Esophagus muscularis mucosa (tissue), 4 donors: ENCODE data around the gene TSHB. TPM values are rescaled to one million over a fixed set of nuclear protein-coding genes. Genes with fewer than 3 reads are reported as not detected.
A peak's percentile ranks its signal among the peaks of the same experiment; 100 is the strongest.

ENCODE experiments used
- DNase-seq: peaks from one replicate; pipeline ENCODE4 v3.0.0-alpha.2; 2017; ENCODE audit errors: extremely low spot score
- H3K27ac ChIP-seq, 4 donors: fragments of 200-600 bp; sonication (generic); replicated peaks in 1 of 4; 1 replicate in 3 of 4; 2 replicates in 1 of 4; pipeline ENCODE4 v1.5.1; 2016 to 2019; ENCODE audit warnings: mild to moderate bottlenecking in 1 of 4
- H3K27me3 ChIP-seq, 4 donors: fragments of 200-600 bp; sonication (generic); one replicate each; pipeline versions ENCODE4 v1.5.1 to v1.6.0; 2016 to 2019
- H3K36me3 ChIP-seq, 4 donors: fragments of 200-600 bp; sonication (generic); one replicate each; pipeline ENCODE4 v1.5.1; 2016 to 2019
- H3K4me1 ChIP-seq, 4 donors: fragments of 200-600 bp; sonication (generic); one replicate each; pipeline ENCODE4 v1.5.1; 2016 to 2019
- H3K4me3 ChIP-seq, 4 donors: fragments of 200-600 bp; sonication (generic); 1 replicate in 2 of 4; 2 replicates in 2 of 4; pipeline ENCODE4 v1.5.1; 2016 to 2019; ENCODE audit warnings: mild to moderate bottlenecking in 4 of 4, moderate library complexity in 1 of 4
- H3K9me3 ChIP-seq, 4 donors: fragments of 200-600 bp; sonication (generic); 1 replicate in 3 of 4; 2 replicates in 1 of 4; pipeline ENCODE4 v1.5.1; 2016 to 2019
- CTCF ChIP-seq, 3 experiments: fragments of 200-600 bp in 2 of 3; fragments of 450-650 bp in 1 of 3; sonication (generic) in 2 of 3; IDR thresholded peaks; one replicate each; pipeline ENCODE4 v1.5.1; 2017 to 2019; ENCODE audit warnings: antibody characterized with exemption in 3 of 3, mild to moderate bottlenecking in 2 of 3, moderate library complexity in 1 of 3
- EP300 ChIP-seq: sonication (generic); formaldehyde crosslinking; IDR thresholded peaks from one replicate; pipeline ENCODE4 v1.6.1; 2017; ENCODE audit warnings: antibody characterized with exemption
- POLR2A ChIP-seq: fragments of 450-650 bp; IDR thresholded peaks from one replicate; pipeline ENCODE4 v1.6.1; 2017; ENCODE audit warnings: antibody characterized with exemption, moderate library complexity, mild to moderate bottlenecking, low read depth
- POLR2AphosphoS5 ChIP-seq, 2 donors: sonication (generic); formaldehyde crosslinking; IDR thresholded peaks; one replicate each; pipeline ENCODE4 v1.6.1; 2017; ENCODE audit warnings: antibody characterized with exemption in 2 of 2
- WGBS: methylation state at CpG from one replicate; pipeline ENCODE4 v1.1.5; 2018; 5-methylcytosine and 5-hydroxymethylcytosine counted together
- intact Hi-C: fragments of 100-400 bp; cut with DNase I; formaldehyde crosslinking; loops from one replicate; pipeline ENCODE4 v1.15.1; 2023
- total RNA-seq, 4 donors: library from RNA; depleted of rRNA; stranded (reverse); fragments of >200 nt; gene quantifications; one replicate each; pipeline versions ENCODE4 v1.1.0 to v1.2.1, GENCODE V29; 2016

The TSHB gene
- total RNA-seq, 4 donors from 2014 or later: not detected

DNA sequence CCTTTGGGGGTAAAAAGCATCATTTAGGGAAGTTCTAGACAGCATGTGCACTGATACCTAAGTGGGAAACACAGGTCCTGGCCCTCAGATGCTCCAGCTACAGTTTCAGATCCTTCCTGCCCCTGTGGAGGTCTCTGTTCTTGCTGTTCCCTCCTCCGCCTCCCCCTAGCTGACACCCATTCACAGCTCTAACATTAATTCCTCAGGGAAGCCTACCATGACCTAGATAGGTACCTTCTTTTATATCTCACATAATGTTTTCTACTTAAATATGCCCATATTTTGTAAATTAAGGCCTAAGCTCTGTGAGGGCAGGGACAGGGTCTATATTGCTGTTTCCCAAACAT is 48.3 kb downstream of the TSHB start:
- Histone ChIP-seq H3K36me3 (no peaks in the 10 kb centered on the region), H3K27ac (peak overlapping the region in 3 of 4 donors; percentile 9 to 84 (median 11)), H3K4me1 (peaks cover 14 to 72% (median 68%) of the 10 kb centered on the region in 4 donors), H3K4me3 (no peak overlapping the region), H3K27me3 (no peaks in the 10 kb centered on the region), H3K9me3 (no peaks in the 10 kb centered on the region)
- 89% methylated on average over 1 of the region's 1 CpG for WGBS
- intact Hi-C loops: loop anchor here (10.0 kb wide), 1 partner anchor 1297 kb away; the partner anchor contains the start of gene ATP1A1
- no peak for DNase-seq
- no peak for TF ChIP-seq CTCF (IDR thresholded peaks at IDR 0.05)
- TF ChIP-seq POLR2A: no peak
- TF ChIP-seq EP300: no peak

DNA sequence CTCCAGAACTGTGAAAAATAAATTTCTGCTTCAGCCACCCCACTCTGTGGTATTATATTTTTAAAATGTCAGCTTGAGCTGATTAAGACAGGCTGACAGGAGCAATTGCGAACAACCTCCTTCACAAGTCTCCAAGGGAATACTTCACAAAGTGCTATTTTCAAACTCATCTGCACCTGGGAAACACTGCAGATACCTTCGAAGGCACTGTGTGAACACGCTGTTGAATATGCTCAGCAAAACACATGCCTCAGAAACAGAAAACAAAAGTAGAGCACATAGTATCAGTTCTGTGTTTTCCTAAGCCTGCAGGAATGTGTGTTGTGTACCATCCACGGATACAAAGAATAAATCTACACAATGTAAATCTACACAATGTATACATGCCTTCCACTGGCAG is 49.1 kb downstream of the TSHB start:
- TF ChIP-seq POLR2AphosphoS5 (IDR thresholded peaks at IDR 0.05) (no peak), CTCF (IDR thresholded peaks at IDR 0.05) (no peak), EP300 (no peak), POLR2A (no peak)
- Histone ChIP-seq H3K4me3 (no peak overlapping the region), H3K27me3 (no peaks in the 10 kb centered on the region), H3K27ac (no peak overlapping the region), H3K9me3 (no peaks in the 10 kb centered on the region), H3K4me1 (peaks cover 7 to 72% (median 68%) of the 10 kb centered on the region in 4 donors), H3K36me3 (no peaks in the 10 kb centered on the region)
- no peak for DNase-seq
- intact Hi-C loops: loop anchor here (10.0 kb wide), 1 partner anchor 1296 kb away; the partner anchor contains the start of gene ATP1A1
- WGBS: 84% methylated on average over 4 of the region's 4 CpGs

GRCh38 chr1:115082949-115083348 is 53.3 kb downstream of the TSHB start:
- no peaks in the 10 kb centered on the region for H3K9me3 ChIP-seq
- intact Hi-C loops: no loop called here
- H3K27ac ChIP-seq: peak overlapping the region; percentile 89 to 97 (median 95)
- H3K36me3 ChIP-seq: no peaks in the 10 kb centered on the region
- TF ChIP-seq CTCF (IDR thresholded peaks at IDR 0.05): no peak
- TF ChIP-seq POLR2AphosphoS5 (IDR thresholded peaks at IDR 0.05): no peak
- no peak for TF ChIP-seq EP300
- TF ChIP-seq POLR2A: no peak
- H3K4me3 ChIP-seq: no peak overlapping the region
- no peaks in the 10 kb centered on the region for H3K27me3 ChIP-seq
- H3K4me1 ChIP-seq: peaks cover 18 to 74% (median 67%) of the 10 kb centered on the region in 4 donors
- DNase-seq: no peak
- WGBS: 47% methylated on average over 6 of the region's 6 CpGs

Other genes with a start within 250 kb of the TSHB start
- 10 to 100 TPM; 31.5 to 60.7 (median 50.9) TPM for gene SIKE1, start 249.1 kb upstream of the TSHB start, total RNA-seq
- gene SYCP1, start 175.0 kb upstream of the TSHB start, total RNA-seq: not detected
- gene TSPAN2, start 59.7 kb downstream of the TSHB start, total RNA-seq: 10 to 100 TPM; 35.8 to 70.2 (median 66.7) TPM